KMS-11 (cell line): ENCODE data around the gene SLAMF9.

ENCODE experiments used
- H2AFZ ChIP-seq: fragments of 200-600 bp; sonication (generic); 2 replicates; pipeline ENCODE4 v1.6.1; 2016; ENCODE audit warnings: antibody characterized with exemption, mixed run types, low read depth
- H3K27ac ChIP-seq: fragments of 200-600 bp; sonication (generic); 2 replicates; pipeline ENCODE4 v1.6.1; 2016; ENCODE audit warnings: mild to moderate bottlenecking, mixed run types
- H3K27me3 ChIP-seq: fragments of 200-600 bp; sonication (generic); 2 replicates; pipeline ENCODE4 v1.6.1; 2017; ENCODE audit warnings: mild to moderate bottlenecking, low read depth, mixed run types, moderate library complexity; ENCODE audit not compliant: insufficient read depth
- H3K36me3 ChIP-seq: fragments of 200-600 bp; sonication (generic); 2 replicates; pipeline ENCODE4 v1.6.1; 2017; ENCODE audit warnings: mild to moderate bottlenecking, mixed run types; ENCODE audit not compliant: insufficient read depth
- H3K4me1 ChIP-seq: fragments of 200-600 bp; sonication (generic); 2 replicates; pipeline ENCODE4 v1.6.1; 2016; ENCODE audit warnings: mild to moderate bottlenecking, low read depth, mixed run types; ENCODE audit not compliant: poor library complexity, severe bottlenecking
- H3K4me2 ChIP-seq: fragments of 200-600 bp; sonication (generic); 2 replicates; pipeline ENCODE4 v1.7.0; 2016; ENCODE audit warnings: mild to moderate bottlenecking, mixed run types
- H3K4me3 ChIP-seq: fragments of 200-600 bp; sonication (generic); IDR thresholded peaks from 2 replicates; pipeline ENCODE4 v1.6.1; 2017; ENCODE audit warnings: low read depth, low read length, mixed read lengths; ENCODE audit not compliant: insufficient read depth
- H3K79me2 ChIP-seq: fragments of 200-600 bp; sonication (generic); 2 replicates; pipeline ENCODE4 v1.6.1; 2016; ENCODE audit warnings: low read depth, mixed run types; ENCODE audit not compliant: insufficient read depth
- H3K9ac ChIP-seq: fragments of 200-600 bp; sonication (generic); 2 replicates; pipeline ENCODE4 v1.6.1; 2016; ENCODE audit warnings: mild to moderate bottlenecking, mixed run types
- H4K20me1 ChIP-seq: fragments of 200-600 bp; sonication (generic); 2 replicates; pipeline ENCODE4 v1.6.1; 2016; ENCODE audit warnings: mild to moderate bottlenecking, mixed run types; ENCODE audit not compliant: insufficient read depth
- CTCF ChIP-seq: fragments of 200-600 bp; sonication (generic); conservative IDR thresholded peaks from 2 replicates; pipeline ENCODE4 v1.6.1; 2017; ENCODE audit warnings: low read depth, mild to moderate bottlenecking, antibody characterized with exemption, low read length, moderate library complexity, mixed read lengths

SLAMF9 gene

GRCh38 chr1:159931795-159932173, 22.3 kb downstream of the SLAMF9 start:
- no peak overlapping the region for H3K27ac ChIP-seq
- no peaks in the 10 kb centered on the region for H4K20me1 ChIP-seq
- no peak for TF ChIP-seq CTCF
- H3K4me1 ChIP-seq: peaks cover 9% of the 10 kb centered on the region
- no peaks in the 10 kb centered on the region for H3K27me3 ChIP-seq
- no peak overlapping the region for H2AFZ ChIP-seq
- H3K4me2 ChIP-seq: no peak overlapping the region
- no peaks in the 10 kb centered on the region for H3K79me2 ChIP-seq
- no peaks in the 10 kb centered on the region for H3K36me3 ChIP-seq
- no peak overlapping the region for H3K9ac ChIP-seq
- no peak overlapping the region for H3K4me3 ChIP-seq

- Histone ChIP-seq H3K27me3 (no peaks in the 10 kb centered on the region), H3K79me2 (no peaks in the 10 kb centered on the region), H4K20me1 (no peaks in the 10 kb centered on the region), H3K4me1 (peaks cover 8% of the 10 kb centered on the region), H3K9ac (no peak overlapping the region), H3K36me3 (no peaks in the 10 kb centered on the region), H3K27ac (no peak overlapping the region), H2AFZ (no peak overlapping the region), H3K4me2 (no peak overlapping the region), H3K4me3 (no peak overlapping the region)
- no peak for TF ChIP-seq CTCF
Measured at GRCh38 chr1:159931101-159931794, 22.8 kb downstream of the SLAMF9 start.

DNA sequence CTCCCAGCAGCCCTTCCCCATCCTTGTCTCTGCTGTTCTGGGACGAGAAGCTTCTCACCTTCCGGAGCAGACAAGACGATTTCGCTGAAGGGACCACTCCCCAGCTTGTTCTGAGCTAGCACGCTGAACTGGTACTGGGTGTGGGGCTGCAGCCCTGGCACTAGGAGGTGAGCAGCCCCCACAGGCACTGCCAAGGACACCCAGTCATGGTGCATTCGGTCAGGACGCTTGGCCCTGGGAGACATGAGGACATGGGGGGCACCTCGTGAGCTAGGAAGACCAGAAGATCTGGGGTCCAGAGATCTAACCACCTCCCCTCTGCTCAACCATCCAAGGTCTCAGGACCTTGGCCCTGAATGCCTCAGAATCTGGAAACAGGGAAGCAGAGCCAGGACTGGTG, 23.4 kb downstream of the SLAMF9 start:
- peaks cover 8% of the 10 kb centered on the region for H3K4me1 ChIP-seq
- H3K36me3 ChIP-seq: no peaks in the 10 kb centered on the region
- H3K27ac ChIP-seq: no peak overlapping the region
- no peak overlapping the region for H3K4me2 ChIP-seq
- TF ChIP-seq CTCF: no peak
- H2AFZ ChIP-seq: no peak overlapping the region
- no peaks in the 10 kb centered on the region for H4K20me1 ChIP-seq
- H3K79me2 ChIP-seq: no peaks in the 10 kb centered on the region; the same call in 1 of the 2 replicates
- H3K27me3 ChIP-seq: no peaks in the 10 kb centered on the region
- no peak overlapping the region for H3K9ac ChIP-seq
- H3K4me3 ChIP-seq: no peak overlapping the region

- no peak overlapping the region for H3K4me2 ChIP-seq
- H3K79me2 ChIP-seq: peaks cover 2% of the 10 kb centered on the region
- no peak overlapping the region for H3K9ac ChIP-seq
- no peaks in the 10 kb centered on the region for H4K20me1 ChIP-seq
- no peaks in the 10 kb centered on the region for H3K36me3 ChIP-seq
- H2AFZ ChIP-seq: no peak overlapping the region
- no peak for TF ChIP-seq CTCF
- no peak overlapping the region for H3K4me3 ChIP-seq
- H3K27ac ChIP-seq: no peak overlapping the region
- H3K27me3 ChIP-seq: no peaks in the 10 kb centered on the region
- H3K4me1 ChIP-seq: peaks cover 8% of the 10 kb centered on the region
Measured at GRCh38 chr1:159930216-159930615, 23.8 kb downstream of the SLAMF9 start.
